H1 (cell line): Measurements from ENCODE around the gene MCAT. TPM values are rescaled to one million over a fixed set of nuclear protein-coding genes. Genes with fewer than 3 reads are reported as not detected.

Source experiments
- CTCF ChIA-PET: fragments of 300-600 bp; sonication (Branson Sonifier 250); formaldehyde crosslinking; loops from one replicate; lab custom pipeline; 2021; ENCODE audit not compliant: partially characterized antibody; lab: Charles Lee
- POLR2A ChIA-PET: fragments of 300-600 bp; sonication (Branson Sonifier 250); formaldehyde crosslinking; loops from one replicate; lab custom pipeline; 2021; ENCODE audit warnings: inconsistent platforms; ENCODE audit not compliant: partially characterized antibody; lab: Charles Lee
- DNase-seq, 2 experiments: peaks; one replicate each; pipeline versions ENCODE4 v3.0.0 to v3.0.0-alpha.2; 2010 to 2022; ENCODE audit warnings: low spot score in 2 of 2, low read depth in 1 of 2, mixed read lengths in 1 of 2
- FAIRE-seq: peaks from 2 replicates; lab custom pipeline; 2011; peaks lifted over from hg19 to GRCh38; lab: Jason Lieb, UNC
- H2AFZ ChIP-seq: 2 replicates; pipeline ENCODE4 v1.8.1; 2012; ENCODE audit warnings: low read length, inconsistent platforms
- H2AK5ac ChIP-seq: 2 replicates; pipeline ENCODE4 v1.6.1; 2013; ENCODE audit warnings: low read depth, low read length
- H2BK120ac ChIP-seq: replicated peaks from 2 replicates; pipeline ENCODE3; 2013; ENCODE audit warnings: low read depth, low read length, inconsistent platforms
- H2BK12ac ChIP-seq: 2 replicates; pipeline ENCODE4 v1.6.1; 2013; ENCODE audit warnings: low read depth, low read length
- H2BK15ac ChIP-seq: 2 replicates; pipeline ENCODE4 v1.6.1; 2013; ENCODE audit warnings: low read length
- H2BK20ac ChIP-seq: 2 replicates; pipeline ENCODE4 v1.6.1; 2013; ENCODE audit warnings: low read length
- H2BK5ac ChIP-seq: 2 replicates; pipeline ENCODE4 v1.6.1; 2013; ENCODE audit warnings: low read depth, low read length
- H3K14ac ChIP-seq: 2 replicates; pipeline ENCODE4 v1.6.1; 2013; ENCODE audit warnings: inconsistent platforms; ENCODE audit not compliant: insufficient read length
- H3K18ac ChIP-seq: 2 replicates; pipeline ENCODE4 v1.6.1; 2013; ENCODE audit warnings: low read length; ENCODE audit errors: extremely low read depth
- H3K23ac ChIP-seq: 2 replicates; pipeline ENCODE4 v1.6.1; 2013; ENCODE audit warnings: inconsistent platforms; ENCODE audit not compliant: insufficient read length
- H3K23me2 ChIP-seq: 2 replicates; pipeline ENCODE4 v1.6.1; 2013; ENCODE audit warnings: low read depth, low read length
- H3K27ac ChIP-seq: 2 replicates; pipeline ENCODE4 v1.6.1; 2011; ENCODE audit warnings: low read depth, low read length, inconsistent platforms
- H3K27me3 ChIP-seq, 4 experiments: replicated peaks in 1 of 4; 1 replicate in 1 of 4; 2 replicates in 3 of 4; pipeline versions ENCODE4 v1.6.1 to v1.8.1; 2011 to 2013; ENCODE audit warnings: low read length in 3 of 4, mild to moderate bottlenecking in 3 of 4, inconsistent platforms in 2 of 4, mixed read lengths in 2 of 4, moderate library complexity in 1 of 4; ENCODE audit not compliant: control insufficient read depth in 3 of 4, insufficient read depth in 3 of 4; ENCODE audit errors: extremely low read depth in 1 of 4
- H3K36me3 ChIP-seq, 4 experiments: 2 replicates each; pipeline versions ENCODE4 v1.6.1 to v1.8.1; 2011 to 2013; ENCODE audit warnings: mild to moderate bottlenecking in 4 of 4, low read length in 3 of 4, moderate library complexity in 2 of 4, control low read depth in 1 of 4, inconsistent platforms in 1 of 4; ENCODE audit not compliant: insufficient read depth in 4 of 4, control insufficient read depth in 2 of 4
- H3K4ac ChIP-seq: replicated peaks from 2 replicates; pipeline ENCODE3; 2013; ENCODE audit warnings: low read length, low read depth, mixed read lengths, inconsistent platforms; ENCODE audit not compliant: insufficient read length
- H3K4me1 ChIP-seq, 4 experiments: replicated peaks in 1 of 4; 1 replicate in 1 of 4; 2 replicates in 3 of 4; pipeline versions ENCODE4 v1.6.1 to v1.8.1; 2011 to 2013; ENCODE audit warnings: low read length in 3 of 4, inconsistent platforms in 2 of 4, mixed read lengths in 1 of 4; ENCODE audit not compliant: insufficient read depth in 4 of 4, control insufficient read depth in 3 of 4
- H3K4me2 ChIP-seq, 2 experiments: 2 replicates each; pipeline versions ENCODE4 v1.6.1 to v1.8.1; 2011 to 2013; ENCODE audit warnings: low read depth in 2 of 2, low read length in 2 of 2, control low read depth in 1 of 2, inconsistent platforms in 1 of 2, mild to moderate bottlenecking in 1 of 2; ENCODE audit not compliant: insufficient read depth in 1 of 2
- H3K4me3 ChIP-seq, 4 experiments: fragments of 200-600, 300-600 bp in 1 of 4; sonication (generic), shearing (Covaris generic), sonication (Bioruptor Twin) in 1 of 4; 2 replicates each; pipeline versions ENCODE4 v1.5.1 to v1.8.1; 2011 to 2016; ENCODE audit warnings: low read length in 4 of 4, low read depth in 3 of 4, control low read depth in 2 of 4, inconsistent platforms in 2 of 4, mild to moderate bottlenecking in 2 of 4, mixed read lengths in 1 of 4, moderate library complexity in 1 of 4; ENCODE audit not compliant: insufficient read depth in 2 of 4; ENCODE audit errors: extremely low read depth in 1 of 4
- H3K56ac ChIP-seq: replicated peaks from 2 replicates; pipeline ENCODE3; 2013; ENCODE audit warnings: low read depth, mild to moderate bottlenecking, mixed read lengths, low read length, inconsistent platforms; ENCODE audit not compliant: insufficient read length
- H3K79me1 ChIP-seq: 2 replicates; pipeline ENCODE4 v1.6.1; 2013; ENCODE audit warnings: low read depth, low read length, control low read depth
- H3K79me2 ChIP-seq, 2 experiments: 2 replicates each; pipeline versions ENCODE4 v1.6.1 to v1.8.1; 2012 to 2013; ENCODE audit warnings: low read length in 2 of 2, mild to moderate bottlenecking in 2 of 2, inconsistent platforms in 1 of 2; ENCODE audit not compliant: insufficient read depth in 2 of 2, control insufficient read depth in 1 of 2
- H3K9ac ChIP-seq, 4 experiments: replicated peaks in 1 of 4; 1 replicate in 1 of 4; 2 replicates in 3 of 4; pipeline versions ENCODE4 v1.6.1 to v1.8.1; 2011 to 2013; ENCODE audit warnings: low read depth in 3 of 4, low read length in 3 of 4, control low read depth in 2 of 4, mild to moderate bottlenecking in 2 of 4, moderate library complexity in 2 of 4, inconsistent platforms in 1 of 4; ENCODE audit errors: extremely low read depth in 1 of 4
- H3K9me3 ChIP-seq, 2 experiments: 2 replicates each; pipeline versions ENCODE4 v1.6.1 to v1.8.1; 2012 to 2013; ENCODE audit warnings: mild to moderate bottlenecking in 2 of 2, moderate library complexity in 2 of 2, control low read depth in 1 of 2, inconsistent platforms in 1 of 2, low read depth in 1 of 2, low read length in 1 of 2, mixed read lengths in 1 of 2; ENCODE audit not compliant: insufficient read depth in 2 of 2
- H4K20me1 ChIP-seq, 2 experiments: replicated peaks in 1 of 2; 2 replicates each; pipeline versions ENCODE3 to v1.8.1; 2011 to 2013; ENCODE audit warnings: inconsistent platforms in 2 of 2, low read length in 2 of 2, mild to moderate bottlenecking in 1 of 2; ENCODE audit not compliant: insufficient read depth in 2 of 2, control insufficient read depth in 1 of 2
- H4K5ac ChIP-seq: 2 replicates; pipeline ENCODE4 v1.6.1; 2013; ENCODE audit warnings: low read length, low read depth, mixed read lengths, inconsistent platforms; ENCODE audit not compliant: insufficient read length
- H4K8ac ChIP-seq: 2 replicates; pipeline ENCODE4 v1.8.0; 2013; ENCODE audit warnings: mild to moderate bottlenecking, moderate library complexity, low read length, inconsistent platforms; ENCODE audit not compliant: insufficient read depth; ENCODE audit errors: extremely low read depth
- H4K91ac ChIP-seq: replicated peaks from 2 replicates; pipeline ENCODE3; 2013; ENCODE audit warnings: low read length, mixed read lengths, inconsistent platforms; ENCODE audit not compliant: insufficient read length
- HDAC6 ChIP-seq: IDR thresholded peaks from one replicate; pipeline ENCODE4 v1.7.1; 2012; ENCODE audit warnings: low read depth, mild to moderate bottlenecking, inconsistent platforms, low read length, moderate library complexity
- KDM5A ChIP-seq: fragments of 200-600 bp; IDR thresholded peaks from 2 replicates; pipeline ENCODE4 v1.7.1; 2012; ENCODE audit warnings: mild to moderate bottlenecking, low read length, inconsistent platforms, mixed read lengths
- SP4 ChIP-seq: IDR thresholded peaks from 2 replicates; pipeline ENCODE4 v1.6.1; 2012; ENCODE audit warnings: low read length, inconsistent platforms
- WGBS, 2 experiments: shearing (Covaris generic) in 1 of 2; methylation state at CpG; one replicate each; pipeline versions ENCODE4 v1.1.6 to v1.1.7; 2013 to 2015; ENCODE audit warnings: low lambda C conversion rate in 2 of 2, mixed read lengths in 2 of 2, inconsistent platforms in 1 of 2, low coverage in 1 of 2, missing lambda C conversion rate in 1 of 2; ENCODE audit not compliant: insufficient replicate concordance in 2 of 2, insufficient coverage in 1 of 2, insufficient read length in 1 of 2; ENCODE audit errors: extremely low coverage in 1 of 2, missing lambda C conversion rate in 1 of 2; 5-methylcytosine and 5-hydroxymethylcytosine counted together
- polyA plus RNA-seq, 7 experiments: library from polyadenylated mRNA; depleted of rRNA in 3 of 7; stranded (reverse) in 5 of 7; unstranded in 2 of 7; fragments of >200 nt in 5 of 7; fragments of 200-250 nt in 2 of 7; gene quantifications; 1 replicate in 5 of 7; 2 replicates in 1 of 7; 4 replicates in 1 of 7; pipeline versions ENCODE4 v1.2.1 to v1.2.3, GENCODE V29; 2011 to 2013; ENCODE audit warnings: missing spikeins in 2 of 7, mixed read lengths in 2 of 7
- total RNA-seq: library from RNA; stranded (reverse); fragmentation: NEBNext Ultra II Directional; extraction: Animal tissue kit (Norgen Biotek cat#: 25700); gene quantifications from 2 replicates; pipeline ENCODE4 v1.2.1, GENCODE V29; 2021

The MCAT gene
- total and polyA plus RNA-seq, 2 of the 8 experiments (the other 6 are each of a cell fraction or from before 2014, with no cell fraction given), result 15.8 to 17.4 TPM

DNA sequence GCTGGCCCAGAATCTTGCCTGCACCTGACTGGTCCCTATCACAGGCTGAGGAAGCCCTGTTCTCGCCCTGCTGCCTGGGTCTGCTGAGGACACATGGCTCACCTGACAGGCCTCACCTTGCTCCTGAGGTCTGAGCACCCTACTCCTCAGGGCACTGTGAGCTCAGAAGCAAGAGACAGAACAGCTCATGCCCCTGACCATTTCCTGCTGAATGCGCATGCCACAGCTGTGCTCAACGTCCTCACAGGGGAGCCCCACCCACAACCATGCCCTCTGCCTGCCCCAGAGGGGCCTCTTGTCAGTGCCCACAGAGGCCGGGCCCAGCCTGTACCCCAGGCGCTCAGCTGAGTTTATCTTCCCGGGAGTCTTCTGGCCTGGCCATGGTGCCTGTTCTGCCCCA is 5.4 kb upstream of the MCAT start:
- no peak overlapping the region for H3K4me2 ChIP-seq
- no peak overlapping the region for H2BK5ac ChIP-seq
- H3K4me3 ChIP-seq, result no peak overlapping the region
- H2BK15ac ChIP-seq, result no peak overlapping the region
- no peak overlapping the region for H3K23ac ChIP-seq
- no peaks in the 10 kb centered on the region for H3K79me2 ChIP-seq
- no peak overlapping the region; the same call in 1 of the 2 replicates for H2BK12ac ChIP-seq
- no peaks in the 10 kb centered on the region for H4K20me1 ChIP-seq
- H2AK5ac ChIP-seq, result no peak overlapping the region
- H3K18ac ChIP-seq, result no peak overlapping the region
- no peak for FAIRE-seq
- no peak overlapping the region for H2BK20ac ChIP-seq
- H3K9ac ChIP-seq, result no peak overlapping the region; a peak in 1 of 7 replicates
- 78% methylated on average over 6 of the region's 6 CpGs; no CpG with 5 or more reads in 1 of the 2 experiments for WGBS, 2 experiments
- no peak overlapping the region for H2BK120ac ChIP-seq
- H3K9me3 ChIP-seq, result no peaks in the 10 kb centered on the region
- H3K14ac ChIP-seq, result no peak overlapping the region
- peaks cover 0 to 12% (median 10%) of the 10 kb centered on the region in 4 experiments; a peak in 6 of 7 replicates for H3K4me1 ChIP-seq
- DNase-seq, result no peak
- H3K56ac ChIP-seq, result no peak overlapping the region
- peaks cover 13% of the 10 kb centered on the region; the same call in 1 of the 2 replicates for H3K23me2 ChIP-seq
- CTCF ChIA-PET, result interaction anchor here (1.1 to 1.2 kb wide), 3 partner anchors 13 to 83 kb away, joined by 3 read pairs; partner anchors contain the start of gene BIK
- POLR2A ChIA-PET, result no interaction called here
- TF ChIP-seq KDM5A (no peak), HDAC6 (no peak), SP4 (no peak)
- H2AFZ ChIP-seq, result no peak overlapping the region
- no peak overlapping the region for H4K91ac ChIP-seq
- no peaks in the 10 kb centered on the region for H3K79me1 ChIP-seq
- H3K27me3 ChIP-seq, result peaks cover 1 to 21% (median 14%) of the 10 kb centered on the region in 4 experiments
- H4K8ac ChIP-seq, result no peak overlapping the region
- H4K5ac ChIP-seq, result no peak overlapping the region
- H3K4ac ChIP-seq, result no peak overlapping the region
- H3K27ac ChIP-seq, result no peak overlapping the region
- no peaks in the 10 kb centered on the region for H3K36me3 ChIP-seq
